Superior temporal gyrus (tissue), 1 donor: ENCODE data around the gene CLCN6.
"Not testable (repeated sequence)": the region's sequence is repeated elsewhere in the genome, so short reads cannot be mapped to it uniquely, and the experiment has no call there.

Experiments used
- DNase-seq: peaks from one replicate; pipeline ENCODE4 v3.0.0-alpha.2; 2016; ENCODE audit errors: extremely low spot score

The CLCN6 gene

DNA sequence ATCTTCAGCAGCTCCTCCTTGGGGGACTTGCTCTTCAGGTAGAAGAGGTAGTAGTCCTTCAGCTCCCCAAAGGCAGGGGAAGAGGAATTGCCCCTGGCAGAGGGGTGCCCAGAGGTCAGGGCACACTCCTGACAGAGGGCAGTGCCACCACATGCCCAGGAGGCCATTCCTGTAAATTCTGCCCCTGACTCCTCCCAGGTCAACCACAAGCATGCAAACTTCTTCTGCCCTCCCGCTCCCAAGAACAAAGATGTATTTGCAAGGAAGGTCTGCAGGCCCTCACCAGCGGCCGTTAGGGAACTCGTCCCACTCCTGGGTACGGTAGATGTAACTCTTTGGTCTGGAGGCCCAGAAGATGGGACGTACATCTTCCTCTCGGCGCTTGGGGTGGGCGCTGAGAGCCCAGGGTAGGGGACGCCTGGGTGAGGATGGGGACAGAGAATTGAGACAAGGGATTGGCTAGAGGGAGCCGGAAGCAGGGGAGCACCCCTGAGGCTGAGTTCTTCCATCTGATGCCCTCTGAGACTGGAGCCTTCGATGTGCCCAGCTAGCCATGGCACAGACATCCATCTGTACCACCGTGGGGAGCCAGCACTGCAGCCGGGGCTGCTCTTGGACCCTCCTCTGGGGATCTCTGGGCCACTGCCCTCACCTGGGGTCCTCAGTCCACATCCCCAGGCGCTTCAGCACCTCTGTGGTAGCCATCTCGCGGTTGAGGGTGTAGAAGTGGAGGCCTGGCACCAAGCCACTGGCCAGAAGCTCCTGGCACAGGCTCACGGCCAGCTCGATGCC is 11.3 kb upstream of the CLCN6 start:
- no peak for DNase-seq

DNA sequence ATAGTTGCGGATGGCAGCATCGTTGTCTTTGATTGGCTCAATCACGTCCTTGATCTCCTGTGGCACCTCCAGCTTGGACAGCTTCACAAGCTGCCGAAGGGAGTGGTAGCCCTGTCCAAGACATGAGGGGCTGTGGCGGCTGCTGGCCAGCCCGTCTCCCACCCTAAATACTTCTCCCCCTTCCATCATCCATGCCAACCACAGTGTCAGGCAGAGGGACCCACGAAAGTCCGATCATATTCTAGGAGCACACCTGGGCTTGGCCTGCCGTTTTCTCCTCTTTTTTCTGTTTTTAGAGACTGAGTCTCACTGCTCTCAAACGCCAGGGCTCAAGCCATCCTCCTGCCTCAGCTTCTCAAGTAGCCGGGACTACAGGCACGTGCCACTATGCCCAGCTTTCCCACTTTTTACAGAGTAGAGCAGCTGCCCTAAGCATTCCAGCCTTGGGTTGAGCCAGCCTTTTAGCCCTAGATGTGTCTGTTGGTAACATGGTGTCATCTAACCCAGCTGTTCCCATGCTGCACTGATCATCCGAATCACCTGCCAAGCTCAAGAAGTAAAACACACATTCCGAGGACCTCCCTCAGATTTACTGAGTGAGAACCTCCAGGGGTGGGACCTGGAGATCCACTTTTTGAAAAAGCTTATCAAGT is 10.6 kb upstream of the CLCN6 start:
- DNase-seq: no peak

DNA sequence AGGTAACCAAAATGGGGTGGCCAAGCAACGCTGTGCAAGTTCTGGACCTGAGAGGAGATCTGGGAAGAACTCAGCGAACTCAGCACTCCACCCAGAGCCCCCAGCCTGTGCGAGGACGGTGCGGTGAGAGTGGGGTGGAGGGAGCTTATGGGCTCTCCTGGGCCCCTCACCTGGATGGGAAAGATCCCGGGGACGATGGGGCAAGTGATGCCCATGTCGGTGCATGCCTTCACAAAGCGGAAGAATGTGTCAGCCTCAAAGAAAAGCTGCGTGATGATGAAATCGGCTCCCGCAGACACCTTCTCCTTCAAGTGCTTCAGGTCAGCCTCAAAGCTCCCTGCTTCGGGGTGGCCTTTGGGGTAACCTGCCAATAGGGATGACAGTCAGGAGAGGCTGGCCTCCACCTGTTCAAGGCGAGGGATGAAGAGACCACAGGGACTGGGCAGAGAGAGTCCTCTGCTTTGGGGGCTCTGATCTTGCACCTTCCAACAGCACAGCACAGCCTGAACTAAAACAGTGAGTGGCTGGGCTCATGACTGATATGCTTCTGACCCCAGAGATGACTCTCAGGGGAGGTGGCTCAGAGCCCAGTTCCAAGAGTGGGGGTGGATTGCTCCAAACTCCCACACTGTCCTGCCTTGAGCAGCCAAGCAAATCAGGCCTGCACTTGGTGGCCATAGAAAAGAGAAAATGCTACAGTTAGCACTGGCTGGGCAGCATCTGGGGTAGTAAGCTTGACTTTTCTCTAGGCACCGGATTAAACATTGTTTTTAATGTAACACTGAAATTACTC is 9.8 kb upstream of the CLCN6 start:
- DNase-seq: no peak

DNA sequence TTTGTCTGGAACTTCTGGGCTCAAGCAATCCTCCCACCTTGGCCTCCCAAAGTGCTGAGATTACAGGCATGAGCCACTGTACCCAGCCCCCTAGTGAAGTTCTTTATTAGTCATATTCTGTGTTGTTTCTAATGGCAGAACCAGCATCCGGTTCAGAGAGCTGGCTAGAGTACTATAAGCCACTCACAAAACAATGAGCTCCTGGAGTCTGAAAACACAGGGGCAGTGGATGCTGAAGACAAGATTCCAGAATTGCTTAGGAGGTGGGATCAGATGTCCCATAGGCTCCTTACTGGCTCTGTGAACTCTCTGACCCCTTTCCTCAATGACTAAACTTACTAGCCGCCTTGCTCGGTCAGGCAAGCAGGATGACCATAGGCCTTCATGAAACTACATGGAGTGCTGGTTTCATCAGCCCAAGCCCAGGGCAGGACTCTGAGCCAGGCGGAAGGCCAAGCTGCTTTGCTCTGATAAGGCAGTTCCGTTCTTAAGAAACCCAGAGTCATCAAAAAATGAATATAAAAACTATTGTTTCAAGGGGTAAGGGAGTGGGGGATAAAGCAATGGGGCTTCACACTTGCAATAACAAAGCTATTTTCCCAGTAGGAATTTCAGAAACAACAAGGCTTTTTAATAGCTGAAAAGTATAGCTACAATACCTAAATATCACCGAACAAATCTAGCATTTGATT is 8.3 kb upstream of the CLCN6 start:
- no peak for DNase-seq

DNA sequence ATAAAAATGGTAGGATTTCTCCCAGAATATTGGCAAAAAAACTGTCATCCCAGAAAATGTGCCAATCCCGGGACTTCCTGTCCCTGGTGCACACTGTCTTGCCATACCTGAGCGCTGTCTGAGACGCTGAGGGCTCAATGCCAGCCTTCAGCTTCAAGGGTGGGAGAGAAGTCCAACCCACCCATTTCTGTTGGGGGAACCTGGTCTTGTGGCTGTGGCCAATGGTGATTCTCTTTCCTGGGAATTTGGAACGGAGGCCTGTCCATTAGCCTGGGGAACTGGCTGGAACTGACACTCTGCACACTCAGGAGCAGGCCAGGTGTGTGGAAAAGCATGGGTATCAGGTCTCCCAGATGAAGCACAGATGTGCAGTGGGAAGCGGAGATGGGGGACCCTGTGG is 6.9 kb upstream of the CLCN6 start:
- DNase-seq: no peak

DNA sequence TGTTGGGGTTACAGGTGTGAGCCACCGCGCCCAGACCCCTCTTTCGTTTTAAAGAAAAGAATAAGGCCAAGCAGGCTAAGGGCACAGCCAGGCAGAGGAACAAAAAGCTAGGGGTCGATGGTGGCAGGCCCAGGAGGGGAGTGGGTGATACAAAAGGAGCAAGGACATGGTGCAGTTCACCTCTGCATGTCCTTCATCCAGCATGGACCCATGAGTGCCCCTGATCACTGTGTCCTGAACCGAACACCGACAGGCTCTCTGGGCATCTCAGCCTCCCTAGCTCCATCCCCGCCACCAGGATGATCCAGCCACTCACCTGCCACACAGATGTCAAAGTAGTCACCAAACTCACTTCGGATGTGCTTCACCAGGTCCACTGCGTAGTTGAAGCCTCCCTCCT is 6.1 kb upstream of the CLCN6 start:
- no peak for DNase-seq

DNA sequence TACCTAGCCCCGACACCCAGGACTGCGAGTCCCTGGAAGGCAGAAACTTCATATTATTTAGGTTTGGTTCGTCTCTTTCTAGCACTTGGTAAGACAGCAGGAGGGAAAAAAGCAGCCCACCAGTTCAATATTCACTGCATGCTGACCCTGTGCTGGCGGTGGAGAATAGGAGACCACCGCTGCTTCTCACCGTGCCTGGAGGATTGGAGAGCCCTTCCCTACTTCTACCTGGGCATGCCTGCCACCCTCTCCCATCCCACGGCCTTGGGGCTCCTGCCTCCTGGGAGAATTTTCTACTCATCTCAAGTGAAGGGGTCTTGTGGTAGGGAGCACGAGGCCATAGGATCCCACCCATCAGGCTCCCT is 5.6 kb upstream of the CLCN6 start:
- no peak for DNase-seq

DNA sequence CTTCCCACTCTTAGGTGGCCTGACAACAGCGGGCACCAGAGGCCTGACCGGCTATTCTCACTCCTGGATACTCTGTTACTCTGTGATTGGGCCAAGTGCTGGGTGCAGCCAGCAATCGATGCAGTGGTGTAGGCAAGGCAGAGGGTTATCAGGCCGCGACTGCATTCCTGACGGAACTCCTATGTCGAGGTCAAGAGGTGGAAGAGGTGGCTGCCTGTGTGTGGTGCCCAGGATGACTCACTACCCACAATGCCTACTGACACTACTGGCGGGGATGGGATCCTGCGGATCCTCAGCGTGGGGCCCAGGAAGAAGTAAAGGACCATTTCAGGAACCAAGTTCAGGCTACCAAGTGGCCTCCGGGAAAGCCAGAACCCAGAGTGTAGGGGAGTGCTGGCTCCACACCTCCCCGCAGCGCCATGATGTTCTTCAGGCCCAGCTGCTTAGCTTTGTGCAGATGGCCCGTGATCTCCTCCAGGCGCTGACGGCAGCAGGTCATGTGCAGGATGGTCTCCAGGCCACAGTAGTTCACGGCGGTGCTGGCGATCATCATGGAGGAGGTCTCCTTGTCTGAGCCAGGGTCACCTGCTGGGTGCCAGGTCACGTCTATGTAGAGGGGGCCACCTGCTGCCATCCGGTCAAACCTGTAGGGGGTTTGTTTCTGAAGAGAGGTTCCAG is 5.1 kb upstream of the CLCN6 start:
- no peak for DNase-seq

DNA sequence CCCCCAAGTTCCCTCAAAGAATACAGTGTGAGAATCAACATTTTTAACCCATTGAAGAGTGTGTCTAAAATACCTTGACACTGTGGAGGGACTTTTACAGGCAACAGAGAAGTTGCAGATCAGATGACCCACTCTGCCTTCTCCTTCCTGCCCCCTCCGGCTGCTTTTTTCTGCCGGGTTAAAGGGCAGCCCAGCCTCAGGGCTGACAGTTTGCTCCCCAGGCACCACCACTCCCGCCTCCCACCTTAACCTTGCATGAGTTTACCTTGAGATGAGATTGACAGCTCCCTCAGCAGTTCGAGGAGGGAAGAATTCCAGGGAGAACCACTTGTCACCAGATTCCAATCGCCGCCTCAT is 3.4 kb upstream of the CLCN6 start:
- no peak for DNase-seq

DNA sequence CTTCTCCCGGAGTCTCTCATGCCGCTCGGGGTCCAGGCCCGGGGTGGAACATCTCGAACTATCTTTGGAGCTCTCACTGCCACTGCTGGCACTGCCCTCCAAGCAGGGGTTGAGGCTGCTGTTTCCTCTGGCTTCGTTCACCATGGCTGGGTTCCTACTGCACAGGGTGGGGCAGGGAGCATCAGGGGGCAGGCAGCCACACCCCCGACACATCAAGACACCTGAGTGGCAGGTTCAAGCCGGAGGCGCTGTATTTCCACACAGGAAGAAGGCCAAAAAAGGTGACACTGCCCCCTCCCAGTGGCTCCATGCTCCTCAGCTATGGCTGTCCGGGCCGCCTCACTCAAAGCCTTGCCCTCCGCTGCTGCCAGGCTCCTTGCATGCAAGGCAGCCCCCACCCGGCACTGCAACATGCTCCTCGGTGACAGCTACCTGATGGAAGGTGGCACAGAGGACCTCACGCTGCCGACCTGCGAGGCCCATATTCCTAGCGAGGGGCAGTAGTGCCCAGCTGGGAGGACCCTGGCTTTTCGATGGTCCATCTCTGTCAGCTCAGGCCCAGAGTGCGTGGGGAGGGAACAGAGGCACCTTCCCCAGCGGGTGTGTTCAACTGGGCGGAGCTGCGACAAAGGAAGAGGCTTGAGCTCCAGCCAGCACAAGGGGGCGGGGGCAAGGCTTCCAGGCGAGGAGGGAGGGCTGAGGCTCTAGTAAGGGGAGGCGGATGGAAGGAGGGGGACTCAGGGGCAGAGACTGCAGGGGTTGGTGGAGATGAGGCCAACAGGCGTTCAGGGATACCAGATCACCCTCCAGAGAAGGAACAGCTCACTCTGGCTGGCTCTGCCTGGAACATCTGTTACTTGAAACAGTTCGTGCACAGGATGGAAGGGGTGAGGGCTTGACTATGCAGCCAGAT is 2.8 kb upstream of the CLCN6 start:
- no peak for DNase-seq

DNA sequence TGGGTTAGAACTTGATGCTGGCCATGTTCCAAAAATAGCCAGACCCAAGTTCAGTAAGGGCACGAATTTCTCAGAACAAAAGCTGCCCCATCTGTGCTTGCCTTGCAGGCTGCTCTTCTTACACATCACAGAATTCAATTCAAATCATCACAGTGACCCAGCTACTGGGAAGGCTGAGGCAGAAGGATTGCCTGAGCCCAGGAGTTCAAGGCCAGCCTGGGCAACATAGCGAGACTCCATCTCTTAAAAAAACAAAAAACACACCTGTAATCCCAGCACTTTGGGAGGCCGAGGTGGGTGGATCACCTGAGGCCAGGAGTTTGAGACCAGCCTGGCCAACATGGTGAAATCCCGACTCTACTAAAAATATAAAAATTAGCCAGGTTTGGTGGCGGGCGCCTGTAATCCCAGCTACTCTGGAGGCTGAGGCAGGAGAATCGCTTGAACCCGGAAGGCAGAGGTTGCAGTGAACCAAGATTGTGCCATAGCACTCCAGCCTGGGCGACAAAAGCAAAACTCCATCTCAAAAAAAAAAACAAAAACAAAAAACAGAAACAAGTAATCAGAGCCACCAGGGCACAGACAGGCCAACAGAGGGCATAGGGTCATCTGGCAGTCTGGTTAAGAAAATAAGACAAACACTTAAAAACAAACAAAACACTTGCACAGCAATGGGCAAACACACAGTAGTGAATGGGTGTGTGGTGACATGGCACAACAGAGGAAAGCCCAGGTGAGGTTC is 1.9 kb upstream of the CLCN6 start:
- not testable (repeated sequence) for DNase-seq

DNA sequence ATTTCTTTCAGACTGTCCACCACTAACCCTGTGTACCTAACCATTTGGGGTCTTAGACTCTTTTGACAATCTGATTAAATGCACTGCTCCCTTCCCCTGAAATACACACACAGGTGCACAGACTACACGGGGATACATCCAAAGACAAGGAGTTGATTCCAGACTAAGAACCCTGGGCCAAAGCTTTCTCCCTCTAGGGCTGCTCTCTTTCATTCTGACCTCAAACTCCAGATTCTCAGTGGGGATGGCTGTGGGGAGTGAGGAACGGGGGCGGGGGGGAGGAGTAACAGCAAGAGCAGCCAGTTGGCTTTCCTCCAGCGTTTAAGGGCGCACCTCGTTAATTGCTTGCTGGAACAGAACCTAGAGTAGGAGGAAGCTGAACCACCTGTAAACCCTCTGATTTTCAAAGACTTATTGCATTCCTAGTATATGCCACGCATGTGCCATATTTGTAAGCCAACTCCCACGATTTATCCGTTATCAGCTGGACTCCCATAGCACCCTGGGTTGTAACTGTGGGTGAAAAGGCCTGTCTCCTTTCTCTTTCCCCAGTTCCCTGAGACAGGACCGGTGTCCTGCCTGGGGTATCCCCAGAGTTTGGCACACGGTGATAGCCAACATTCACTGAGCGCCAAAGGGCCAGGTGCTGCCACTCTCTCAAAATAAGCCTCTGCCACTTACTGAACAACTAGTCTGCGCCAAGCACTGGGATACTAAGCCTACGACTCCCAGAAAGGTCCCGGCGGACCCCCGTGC is 1.1 kb upstream of the CLCN6 start:
- no peak for DNase-seq

DNA sequence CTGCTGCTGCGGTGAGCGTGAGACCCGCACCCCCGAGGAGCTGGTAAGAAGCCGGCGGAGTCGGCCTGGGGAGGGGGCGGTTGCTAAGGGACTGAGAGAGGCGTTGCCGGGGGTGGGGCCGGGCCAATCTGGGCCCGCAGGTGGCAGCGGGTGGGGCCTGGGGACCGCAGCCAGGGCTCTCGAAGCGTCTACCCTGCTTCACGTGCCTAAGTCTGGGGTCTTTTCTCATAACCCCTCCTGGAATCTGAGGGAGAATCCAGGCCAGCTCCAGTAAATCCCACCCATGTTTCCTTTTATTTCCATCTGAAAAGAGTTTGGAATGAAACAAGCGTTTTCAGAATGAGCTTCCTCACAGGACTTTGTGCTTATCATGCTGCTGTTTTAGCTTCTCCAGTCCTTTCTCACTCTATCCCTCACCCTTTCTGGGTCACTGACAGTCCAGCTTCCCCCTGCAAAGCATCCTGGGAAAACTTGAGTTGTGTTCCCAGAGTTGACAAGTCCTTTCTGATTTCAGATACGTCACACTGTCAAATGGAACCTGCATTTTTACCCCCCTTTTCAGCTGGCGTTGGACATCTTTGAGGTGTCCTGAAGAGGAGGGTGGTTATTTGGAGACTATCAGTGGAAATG is 431 bp downstream of the CLCN6 start:
- peak; percentile 63 for DNase-seq

DNA sequence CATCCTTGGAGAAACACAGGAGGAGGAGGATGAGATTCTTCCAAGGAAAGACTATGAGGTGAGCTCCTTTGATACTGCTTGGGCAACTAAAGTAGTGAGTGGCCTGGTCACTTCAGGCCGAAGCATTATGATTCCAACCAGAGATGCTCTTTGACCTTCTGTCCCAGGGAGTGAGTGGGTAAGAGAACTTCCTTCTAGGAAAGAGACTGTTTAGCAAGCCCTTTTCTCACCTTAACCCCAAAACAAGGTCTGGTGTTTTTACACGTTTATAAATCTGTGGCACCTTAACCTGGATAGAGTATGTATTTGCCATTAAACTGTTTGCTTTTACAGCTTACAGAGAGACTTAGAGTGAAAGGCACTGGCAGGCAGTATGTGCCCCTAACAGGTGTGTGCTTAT is 1.1 kb downstream of the CLCN6 start:
- no peak for DNase-seq

DNA sequence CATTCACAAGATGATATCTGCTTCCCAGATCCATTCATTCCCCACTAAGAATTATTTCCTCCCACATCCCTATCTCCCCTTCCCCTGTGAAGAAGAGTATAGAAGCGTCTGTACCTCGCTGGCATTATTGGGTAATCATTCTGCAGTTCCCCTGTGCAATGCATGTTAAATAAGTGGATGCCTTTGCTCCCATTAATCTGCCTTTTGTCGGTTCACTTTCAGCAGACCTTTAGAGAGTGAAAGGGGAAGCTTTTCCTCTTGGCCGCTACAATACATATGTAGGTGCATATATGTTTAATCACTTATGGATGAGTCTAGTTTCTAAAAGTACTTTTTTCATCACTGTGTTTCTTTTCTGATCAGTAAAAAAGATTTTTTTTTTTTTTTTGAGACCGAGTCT is 7.0 kb downstream of the CLCN6 start:
- DNase-seq: no peak

DNA sequence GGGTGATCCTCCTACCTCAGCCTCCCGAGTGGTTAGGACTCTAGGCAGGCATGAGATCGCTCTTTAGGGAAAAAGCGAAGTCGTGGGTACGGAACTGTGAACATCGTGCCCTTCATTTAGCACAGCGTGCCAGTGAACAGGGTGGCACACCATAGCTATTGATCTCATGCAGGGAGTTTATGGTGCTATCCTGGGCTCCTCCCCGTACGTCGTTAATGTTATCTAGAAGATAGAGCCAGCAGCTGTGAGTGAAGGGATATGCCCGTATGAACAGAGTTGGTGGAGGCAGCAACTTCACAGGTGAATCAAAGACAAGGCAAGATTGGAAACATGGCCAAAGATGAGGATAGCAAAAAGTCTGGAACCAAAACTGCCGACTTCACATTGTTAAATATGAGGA is 11.2 kb downstream of the CLCN6 start:
- no peak for DNase-seq

DNA sequence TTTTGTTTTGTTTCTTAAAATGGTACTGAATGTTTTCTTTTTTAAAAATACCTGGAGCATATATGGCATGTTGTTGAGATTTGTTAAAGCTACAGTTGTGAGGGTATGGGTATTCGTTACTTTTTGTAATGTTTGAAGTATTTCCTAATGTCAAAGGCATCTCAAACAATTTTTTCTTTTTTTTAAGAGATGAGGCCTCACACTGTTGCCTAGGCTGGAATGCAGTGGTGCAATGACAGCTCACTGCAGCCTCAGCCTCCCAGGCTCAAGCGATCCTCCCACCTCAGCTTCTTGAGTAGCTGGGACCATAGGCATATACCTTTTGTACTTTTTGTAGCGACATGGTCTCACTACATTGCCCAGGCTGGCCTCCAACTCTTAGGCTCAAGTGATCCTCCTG is 16.1 kb downstream of the CLCN6 start:
- DNase-seq: no peak

DNA sequence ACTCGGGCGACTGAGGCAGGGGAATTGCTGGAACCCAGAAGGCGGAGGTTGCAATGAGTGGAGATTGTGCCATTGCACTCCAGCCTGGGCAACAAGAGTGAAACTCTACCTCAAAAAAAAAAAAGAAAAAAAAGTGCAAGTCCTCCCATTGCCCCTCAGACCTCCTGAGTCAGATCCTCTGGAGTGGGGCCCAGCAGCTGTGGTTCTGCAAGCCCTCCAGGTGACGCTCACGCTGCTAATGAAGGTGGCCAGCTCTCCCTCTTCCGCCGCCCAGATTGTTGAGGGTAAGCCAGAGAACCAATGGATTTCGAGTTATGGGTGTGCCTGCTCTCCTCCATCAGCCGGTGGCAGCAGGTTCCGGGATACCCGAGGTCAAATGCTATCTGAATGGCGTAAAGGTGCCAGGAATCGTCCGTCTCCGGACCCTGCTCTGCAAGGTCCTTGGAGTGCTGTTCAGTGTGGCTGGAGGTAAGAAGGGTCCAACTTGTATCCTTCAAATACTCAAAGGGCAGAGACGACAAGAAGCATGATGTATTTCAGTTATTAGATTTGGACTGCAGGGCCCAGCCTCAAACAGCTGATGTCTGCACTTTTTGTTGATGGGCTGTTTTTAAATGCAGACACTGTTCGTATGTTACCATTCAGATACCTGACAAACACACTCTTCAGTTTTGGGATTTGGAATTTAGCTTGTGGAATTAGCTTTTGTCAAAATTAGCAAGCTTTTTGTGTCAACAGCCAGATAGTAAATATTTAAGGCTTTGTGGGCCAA is 17.6 kb downstream of the CLCN6 start:
- no peak for DNase-seq
